ENCODE data around the gene RBM23. TPM values are rescaled to one million over a fixed set of nuclear protein-coding genes. Genes with fewer than 3 reads are reported as not detected.

Gene RBM23
- polyA plus RNA-seq, 1 of the 3 experiments (the other 2 are of a cell fraction) = 65.5 TPM

DNA sequence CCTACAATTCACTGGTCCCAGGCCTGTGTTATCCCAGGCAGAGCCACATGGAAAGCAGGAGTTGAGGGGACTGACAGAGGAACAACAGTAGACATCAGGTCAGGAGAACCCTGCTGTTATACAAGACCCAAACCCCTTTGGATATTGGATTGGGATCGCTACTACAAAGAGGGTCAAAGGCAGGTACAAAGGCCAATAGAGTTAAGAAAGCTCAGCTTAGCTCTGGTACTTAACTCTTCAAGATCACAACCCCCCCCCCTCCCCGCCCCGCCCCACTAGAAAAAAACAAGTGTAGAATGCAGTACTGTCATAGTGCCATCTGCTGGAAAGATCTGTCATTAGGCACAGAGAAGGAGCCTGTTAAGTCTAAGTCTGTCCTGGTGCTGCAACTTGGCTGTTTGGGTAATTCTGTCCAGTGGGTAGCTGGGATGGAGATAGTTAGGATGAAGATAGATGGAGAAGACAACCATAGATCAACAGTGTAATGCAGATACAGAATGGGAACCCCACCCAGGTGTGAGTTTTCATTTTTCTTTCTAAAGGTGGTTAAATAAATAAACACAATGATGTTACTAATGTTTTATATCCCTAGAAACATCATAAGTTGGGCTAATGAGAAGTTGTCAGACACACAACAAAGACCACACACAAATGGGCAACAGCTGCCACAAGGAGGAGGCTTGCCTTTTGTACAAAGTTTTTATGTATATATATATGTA lies 18.7 kb downstream of the RBM23 start:
- WGBS (ENCODE audit: low lambda C conversion rate) = 27% methylated on average over 3 of the region's 3 CpGs
- POLR2A ChIA-PET = no interaction called here
- H3K27ac ChIP-seq (ENCODE audit: low read depth in 2 of 2, low read length in 1 of 2) = 0 out of 4 replicates have a peak overlapping the region, but pooled peaks of 1 of the 2 experiments have one; percentile 17

DNA sequence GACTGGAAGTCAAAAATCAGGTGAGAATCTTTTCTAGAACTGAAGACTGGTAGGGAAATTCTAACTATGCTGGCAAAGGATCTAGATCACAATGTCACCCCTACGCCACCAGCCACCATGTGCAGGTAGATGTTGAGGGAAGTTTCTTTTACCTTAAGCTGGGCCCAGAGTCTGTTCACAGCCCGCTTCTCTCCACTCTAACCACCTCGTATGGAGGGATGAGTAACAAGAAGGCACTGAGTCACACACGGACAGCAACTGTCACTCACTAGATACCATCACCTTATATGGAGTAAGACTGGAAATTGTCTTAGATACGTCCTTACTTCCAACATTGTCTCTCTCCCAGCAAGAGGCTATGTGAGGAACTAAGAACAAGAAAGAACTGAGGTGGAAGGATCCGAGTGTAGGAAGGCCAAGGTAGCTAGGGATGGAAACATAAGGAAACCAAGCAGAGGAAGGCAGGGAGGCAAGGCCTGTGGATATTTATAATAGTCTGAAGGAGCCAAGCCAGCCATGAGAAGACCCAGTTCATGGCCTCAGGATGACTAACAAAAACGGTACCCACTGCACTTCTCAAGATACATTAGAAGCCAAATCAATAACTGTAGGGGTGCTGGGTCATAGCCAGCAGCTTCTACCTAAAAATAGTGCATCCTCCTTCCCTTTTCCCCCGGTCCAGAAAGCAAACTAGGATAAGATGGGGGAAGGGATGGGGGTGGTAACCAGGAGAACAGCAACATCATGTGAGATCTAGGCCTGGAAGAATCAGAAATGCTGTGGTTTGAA lies 20.5 kb downstream of the RBM23 start:
- Histone ChIP-seq H3K4me1 (ENCODE audit: control insufficient read depth in 1 of 2, insufficient read depth in 2 of 2, low read depth in 1 of 2, low read length in 1 of 2) (peaks cover 0 to 14% of the 10 kb centered on the region in 2 experiments; a peak in 3 of 4 replicates), H3K4me2 (peak overlapping the region; percentile 46), H4K20me1 (ENCODE audit: insufficient read depth) (no peaks in the 10 kb centered on the region), H3K9me3 (no peaks in the 10 kb centered on the region), H3F3A (replicated peaks; ENCODE audit: insufficient read depth) (peaks cover 15% of the 10 kb centered on the region), H3K27me3 (ENCODE audit: insufficient read depth) (no peaks in the 10 kb centered on the region), H3K9me2 (no peaks in the 10 kb centered on the region), H3K9ac (0 out of 2 replicates have a peak overlapping the region, but pooled peaks have one; percentile 10), H3K36me3 (replicated peaks in 1 of 2; ENCODE audit: control insufficient read depth in 1 of 2, insufficient read depth in 2 of 2, low read length in 1 of 2) (peaks cover 8 to 30% of the 10 kb centered on the region in 2 experiments), H3K27ac (ENCODE audit: low read depth in 2 of 2, low read length in 1 of 2) (peak overlapping the region in 1 of 2 experiments; percentile 62; a peak in 2 of 4 replicates), H3K4me3 (ENCODE audit: low read depth in 2 of 2, low read length in 1 of 2) (no peak overlapping the region), H2AFZ (ENCODE audit: low read depth) (no peak overlapping the region), H3K79me2 (ENCODE audit: insufficient read depth) (no peaks in the 10 kb centered on the region)
- ChIA-PET POLR2A (interaction anchor here (1.5 kb wide), 1 partner anchor 48 kb away, joined by 3 read pairs; no protein-coding TSS in a partner anchor), CTCF (interaction anchor here (5.0 to 6.0 kb wide), 3 partner anchors 12 to 27 kb away, joined by 34 to 96 read pairs (median 77); partner anchors contain the start of genes LRP10, RBM23 and REM2)
- 31% methylated on average over 8 of the region's 8 CpGs for WGBS (ENCODE audit: low lambda C conversion rate)
- DNase-seq = no peak
- TF ChIP-seq, protein P1, sequence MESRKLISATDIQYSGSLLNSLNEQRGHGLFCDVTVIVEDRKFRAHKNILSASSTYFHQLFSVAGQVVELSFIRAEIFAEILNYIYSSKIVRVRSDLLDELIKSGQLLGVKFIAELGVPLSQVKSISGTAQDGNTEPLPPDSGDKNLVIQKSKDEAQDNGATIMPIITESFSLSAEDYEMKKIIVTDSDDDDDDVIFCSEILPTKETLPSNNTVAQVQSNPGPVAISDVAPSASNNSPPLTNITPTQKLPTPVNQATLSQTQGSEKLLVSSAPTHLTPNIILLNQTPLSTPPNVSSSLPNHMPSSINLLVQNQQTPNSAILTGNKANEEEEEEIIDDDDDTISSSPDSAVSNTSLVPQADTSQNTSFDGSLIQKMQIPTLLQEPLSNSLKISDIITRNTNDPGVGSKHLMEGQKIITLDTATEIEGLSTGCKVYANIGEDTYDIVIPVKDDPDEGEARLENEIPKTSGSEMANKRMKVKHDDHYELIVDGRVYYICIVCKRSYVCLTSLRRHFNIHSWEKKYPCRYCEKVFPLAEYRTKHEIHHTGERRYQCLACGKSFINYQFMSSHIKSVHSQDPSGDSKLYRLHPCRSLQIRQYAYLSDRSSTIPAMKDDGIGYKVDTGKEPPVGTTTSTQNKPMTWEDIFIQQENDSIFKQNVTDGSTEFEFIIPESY (IDR thresholded peaks at IDR 0.05; ENCODE audit: borderline replicate concordance, low read depth) = no peak
- TF ChIP-seq NFIC (IDR thresholded peaks at IDR 0.05; ENCODE audit: borderline replicate concordance) (no peak), YY1 (IDR thresholded peaks at IDR 0.05; ENCODE audit: low read depth) (no peak), GATA2 (CRISPR knock-in tag; IDR thresholded peaks at IDR 0.05) (no peak), FOXM1 (IDR thresholded peaks at IDR 0.05; ENCODE audit: low read depth) (no peak), MXI1 (IDR thresholded peaks at IDR 0.05; ENCODE audit: low read depth, low read length) (no peak), SMC3 (IDR thresholded peaks at IDR 0.05; ENCODE audit: low read depth, low read length) (no peak), CHD2 (IDR thresholded peaks at IDR 0.05; ENCODE audit: low read length, partially characterized antibody) (no peak)
- TF ChIP-seq, protein P2, sequence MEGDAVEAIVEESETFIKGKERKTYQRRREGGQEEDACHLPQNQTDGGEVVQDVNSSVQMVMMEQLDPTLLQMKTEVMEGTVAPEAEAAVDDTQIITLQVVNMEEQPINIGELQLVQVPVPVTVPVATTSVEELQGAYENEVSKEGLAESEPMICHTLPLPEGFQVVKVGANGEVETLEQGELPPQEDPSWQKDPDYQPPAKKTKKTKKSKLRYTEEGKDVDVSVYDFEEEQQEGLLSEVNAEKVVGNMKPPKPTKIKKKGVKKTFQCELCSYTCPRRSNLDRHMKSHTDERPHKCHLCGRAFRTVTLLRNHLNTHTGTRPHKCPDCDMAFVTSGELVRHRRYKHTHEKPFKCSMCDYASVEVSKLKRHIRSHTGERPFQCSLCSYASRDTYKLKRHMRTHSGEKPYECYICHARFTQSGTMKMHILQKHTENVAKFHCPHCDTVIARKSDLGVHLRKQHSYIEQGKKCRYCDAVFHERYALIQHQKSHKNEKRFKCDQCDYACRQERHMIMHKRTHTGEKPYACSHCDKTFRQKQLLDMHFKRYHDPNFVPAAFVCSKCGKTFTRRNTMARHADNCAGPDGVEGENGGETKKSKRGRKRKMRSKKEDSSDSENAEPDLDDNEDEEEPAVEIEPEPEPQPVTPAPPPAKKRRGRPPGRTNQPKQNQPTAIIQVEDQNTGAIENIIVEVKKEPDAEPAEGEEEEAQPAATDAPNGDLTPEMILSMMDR (IDR thresholded peaks at IDR 0.05) = no peak
- TF ChIP-seq, protein P3, sequence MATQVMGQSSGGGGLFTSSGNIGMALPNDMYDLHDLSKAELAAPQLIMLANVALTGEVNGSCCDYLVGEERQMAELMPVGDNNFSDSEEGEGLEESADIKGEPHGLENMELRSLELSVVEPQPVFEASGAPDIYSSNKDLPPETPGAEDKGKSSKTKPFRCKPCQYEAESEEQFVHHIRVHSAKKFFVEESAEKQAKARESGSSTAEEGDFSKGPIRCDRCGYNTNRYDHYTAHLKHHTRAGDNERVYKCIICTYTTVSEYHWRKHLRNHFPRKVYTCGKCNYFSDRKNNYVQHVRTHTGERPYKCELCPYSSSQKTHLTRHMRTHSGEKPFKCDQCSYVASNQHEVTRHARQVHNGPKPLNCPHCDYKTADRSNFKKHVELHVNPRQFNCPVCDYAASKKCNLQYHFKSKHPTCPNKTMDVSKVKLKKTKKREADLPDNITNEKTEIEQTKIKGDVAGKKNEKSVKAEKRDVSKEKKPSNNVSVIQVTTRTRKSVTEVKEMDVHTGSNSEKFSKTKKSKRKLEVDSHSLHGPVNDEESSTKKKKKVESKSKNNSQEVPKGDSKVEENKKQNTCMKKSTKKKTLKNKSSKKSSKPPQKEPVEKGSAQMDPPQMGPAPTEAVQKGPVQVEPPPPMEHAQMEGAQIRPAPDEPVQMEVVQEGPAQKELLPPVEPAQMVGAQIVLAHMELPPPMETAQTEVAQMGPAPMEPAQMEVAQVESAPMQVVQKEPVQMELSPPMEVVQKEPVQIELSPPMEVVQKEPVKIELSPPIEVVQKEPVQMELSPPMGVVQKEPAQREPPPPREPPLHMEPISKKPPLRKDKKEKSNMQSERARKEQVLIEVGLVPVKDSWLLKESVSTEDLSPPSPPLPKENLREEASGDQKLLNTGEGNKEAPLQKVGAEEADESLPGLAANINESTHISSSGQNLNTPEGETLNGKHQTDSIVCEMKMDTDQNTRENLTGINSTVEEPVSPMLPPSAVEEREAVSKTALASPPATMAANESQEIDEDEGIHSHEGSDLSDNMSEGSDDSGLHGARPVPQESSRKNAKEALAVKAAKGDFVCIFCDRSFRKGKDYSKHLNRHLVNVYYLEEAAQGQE (IDR thresholded peaks at IDR 0.05; ENCODE audit: low read depth, low read length) = no peak

More for the DNA sequence above, 18.7 kb downstream of the RBM23 start:
- no peaks in the 10 kb centered on the region for H4K20me1 ChIP-seq (ENCODE audit: insufficient read depth)
- peaks cover 25 to 47% of the 10 kb centered on the region in 2 experiments for H3K36me3 ChIP-seq (replicated peaks in 1 of 2; ENCODE audit: control insufficient read depth in 1 of 2, insufficient read depth in 2 of 2, low read length in 1 of 2)
- CTCF ChIA-PET = interaction anchor here (0.8 to 6.0 kb wide), 15 partner anchors 11 to 343 kb away, joined by 3 to 96 read pairs (median 7); partner anchors contain the start of genes LRP10, MRPL52, RBM23 and REM2
- DNase-seq = peak; percentile 72
- H3K79me2 ChIP-seq (ENCODE audit: insufficient read depth) = no peaks in the 10 kb centered on the region
- H3F3A ChIP-seq (replicated peaks; ENCODE audit: insufficient read depth) = peaks cover 15% of the 10 kb centered on the region
- H3K4me1 ChIP-seq (ENCODE audit: control insufficient read depth in 1 of 2, insufficient read depth in 2 of 2, low read depth in 1 of 2, low read length in 1 of 2) = peaks cover 0 to 14% of the 10 kb centered on the region in 2 experiments; a peak in 3 of 4 replicates
- no peak overlapping the region for H3K4me2 ChIP-seq
- H3K4me3 ChIP-seq (ENCODE audit: low read depth in 2 of 2, low read length in 1 of 2) = no peak overlapping the region
- H3K9ac ChIP-seq = no peak overlapping the region
- no peaks in the 10 kb centered on the region for H3K27me3 ChIP-seq (ENCODE audit: insufficient read depth)
- TF ChIP-seq RAD21 (IDR thresholded peaks at IDR 0.05; ENCODE audit: low read length) = peak; percentile 69
- TF ChIP-seq, protein P2 (IDR thresholded peaks at IDR 0.05) = peak; percentile 62
- peak; percentile 54 for TF ChIP-seq SMC3 (IDR thresholded peaks at IDR 0.05; ENCODE audit: low read depth, low read length)
- TF ChIP-seq FOXJ3 (CRISPR knock-in tag; IDR thresholded peaks at IDR 0.05) = no peak
- no peak overlapping the region for H2AFZ ChIP-seq (ENCODE audit: low read depth)
- no peaks in the 10 kb centered on the region for H3K9me3 ChIP-seq
- H3K9me2 ChIP-seq = no peaks in the 10 kb centered on the region
